Retina (tissue), 1 donor: ENCODE results near the gene RUNX3.
A peak's percentile ranks its signal among the peaks of the same experiment; 100 is the strongest.

Experiments
- DNase-seq: peaks from one replicate; pipeline ENCODE4 v3.0.0-alpha.2; 2016

Gene RUNX3

GRCh38 chr1:24927988-24928688 is 1.9 kb downstream of the RUNX3 start:
- peak; percentile 87 for DNase-seq

DNA sequence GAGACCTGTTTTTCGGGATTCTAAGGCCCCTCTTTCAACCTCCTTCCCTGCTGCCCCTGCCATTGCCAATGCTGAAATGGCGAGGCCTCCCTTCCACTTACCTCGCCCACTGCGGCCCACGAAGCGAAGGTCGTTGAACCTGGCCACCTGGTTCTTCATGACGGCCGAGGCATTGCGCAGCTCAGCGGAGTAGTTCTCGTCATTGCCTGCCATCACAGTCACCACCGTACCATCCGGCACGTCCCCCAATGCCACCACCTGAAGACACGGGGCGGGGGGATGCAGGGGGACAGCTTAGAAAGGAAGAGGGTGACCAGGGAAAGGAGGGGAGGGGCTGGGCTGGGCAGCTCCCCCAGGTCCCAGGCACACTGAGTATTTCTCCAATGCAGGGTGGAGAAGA is 2.6 kb downstream of the RUNX3 start:
- DNase-seq, result peak; percentile 39

DNA sequence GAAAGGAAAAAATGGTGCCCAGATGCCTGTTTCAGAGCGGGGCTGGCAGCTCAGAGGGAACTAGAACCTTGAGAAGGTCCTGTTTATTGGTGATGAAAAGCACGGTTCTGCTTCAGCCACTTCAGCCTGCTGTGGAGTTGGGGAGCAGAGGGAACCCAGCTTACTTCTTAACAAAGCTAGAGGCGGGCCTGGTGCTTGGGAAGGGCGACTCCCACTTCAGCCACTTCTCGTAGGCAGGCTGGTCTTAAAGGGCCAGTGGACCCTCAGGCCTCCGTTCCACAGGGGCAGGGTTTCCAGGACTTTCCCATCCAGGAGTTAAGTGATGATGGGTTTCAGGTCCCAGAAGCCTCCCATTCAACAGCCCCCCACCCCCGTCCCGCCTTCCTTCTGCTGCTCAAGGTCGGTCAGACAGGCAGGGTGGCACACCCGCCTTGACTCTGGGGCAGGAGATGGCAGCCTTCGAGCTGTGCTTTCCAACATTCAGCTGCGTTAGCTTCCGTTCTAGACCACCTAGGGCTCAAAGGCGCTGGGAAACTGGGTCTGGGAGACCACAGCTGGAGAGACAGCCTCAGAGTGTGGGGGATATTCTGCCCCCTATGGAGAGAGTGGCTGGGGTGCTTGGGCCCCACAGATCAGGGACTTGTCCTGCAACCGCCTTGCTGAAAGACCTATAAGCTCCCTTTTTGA is 3.4 kb downstream of the RUNX3 start:
- peak; percentile 70 for DNase-seq

DNA sequence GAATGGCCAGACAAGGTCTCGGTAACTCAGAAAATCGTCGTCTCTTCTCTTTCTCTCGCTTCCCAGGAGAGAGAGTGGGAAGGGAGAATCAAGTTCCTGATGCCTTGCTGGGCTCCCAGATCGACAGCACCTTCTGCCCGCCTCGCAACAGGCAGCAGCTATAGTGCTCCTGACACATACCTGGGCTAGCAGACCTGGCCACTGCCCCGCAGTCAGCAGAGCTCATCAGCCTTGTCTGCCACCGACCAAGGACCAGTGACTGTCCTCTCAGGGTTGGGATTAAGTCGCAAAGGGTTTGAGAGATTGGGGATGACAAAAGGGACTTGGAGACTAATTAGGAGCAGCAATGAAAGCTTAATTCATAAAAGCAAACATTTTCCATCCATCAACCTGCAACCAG is 4.1 kb downstream of the RUNX3 start:
- DNase-seq, result peak; percentile 43

DNA sequence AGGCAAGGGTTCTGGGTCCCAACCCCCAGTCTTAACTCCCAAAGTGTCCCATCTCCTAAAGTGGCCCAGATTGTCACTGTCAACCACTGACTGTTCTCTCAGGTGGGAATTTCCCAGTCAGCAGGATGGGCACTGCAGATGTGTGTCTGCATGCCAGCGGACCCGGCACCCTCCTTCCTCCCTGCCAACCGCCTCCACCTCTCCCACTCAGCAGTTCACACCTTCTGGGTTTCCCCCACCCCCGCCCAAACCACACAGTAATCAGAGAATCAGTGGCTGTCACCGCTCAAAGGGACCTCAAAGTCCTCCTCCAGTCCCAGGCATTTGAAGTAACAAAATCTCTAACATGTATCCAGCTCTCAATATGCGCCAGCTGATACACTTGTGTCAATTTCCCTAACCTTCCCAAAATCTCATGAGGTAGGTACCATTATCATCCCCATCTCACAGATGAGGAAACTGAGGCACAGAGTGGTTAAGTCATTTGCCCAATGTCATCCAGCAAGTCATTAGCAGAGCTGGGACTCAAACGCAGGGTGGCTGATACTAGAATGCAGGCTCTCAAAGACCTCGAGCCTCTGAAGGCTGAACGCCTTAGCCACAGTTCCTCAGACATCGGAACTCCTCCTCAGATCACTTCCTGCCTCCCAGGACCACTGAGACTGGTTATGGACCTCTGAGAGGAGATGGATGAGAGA is 4.8 kb downstream of the RUNX3 start:
- no peak for DNase-seq

DNA sequence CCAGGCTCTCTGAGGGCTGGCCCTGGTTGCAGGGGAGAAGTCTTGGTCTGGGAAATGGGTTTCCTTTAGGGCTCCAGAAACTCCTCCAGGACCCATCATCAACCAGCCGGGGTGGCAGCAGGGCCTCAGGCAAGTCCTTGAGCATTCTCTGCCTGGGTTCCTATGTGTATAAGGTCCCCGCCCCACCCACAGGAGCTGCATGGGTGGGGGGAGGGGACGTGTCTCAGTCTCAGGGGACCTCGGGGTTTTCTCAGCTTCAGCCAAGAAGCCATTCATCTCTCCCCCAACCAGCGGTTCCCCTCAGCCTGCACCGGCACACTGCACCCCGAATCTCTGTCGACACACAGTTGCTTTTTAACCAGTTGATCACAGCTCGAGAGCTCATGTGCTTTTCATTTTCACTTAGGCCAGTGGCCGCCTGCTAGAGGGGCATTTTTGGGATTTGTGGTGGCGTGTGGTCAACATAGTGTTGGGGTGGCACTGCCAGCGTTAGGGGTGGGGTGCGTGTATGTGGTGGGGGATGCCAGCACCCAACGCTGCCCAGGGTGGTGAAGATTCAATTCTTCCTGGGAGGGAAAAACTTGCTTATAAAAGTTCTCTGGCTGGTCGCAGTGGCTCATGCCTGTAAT is 6.5 kb downstream of the RUNX3 start:
- DNase-seq, result no peak

DNA sequence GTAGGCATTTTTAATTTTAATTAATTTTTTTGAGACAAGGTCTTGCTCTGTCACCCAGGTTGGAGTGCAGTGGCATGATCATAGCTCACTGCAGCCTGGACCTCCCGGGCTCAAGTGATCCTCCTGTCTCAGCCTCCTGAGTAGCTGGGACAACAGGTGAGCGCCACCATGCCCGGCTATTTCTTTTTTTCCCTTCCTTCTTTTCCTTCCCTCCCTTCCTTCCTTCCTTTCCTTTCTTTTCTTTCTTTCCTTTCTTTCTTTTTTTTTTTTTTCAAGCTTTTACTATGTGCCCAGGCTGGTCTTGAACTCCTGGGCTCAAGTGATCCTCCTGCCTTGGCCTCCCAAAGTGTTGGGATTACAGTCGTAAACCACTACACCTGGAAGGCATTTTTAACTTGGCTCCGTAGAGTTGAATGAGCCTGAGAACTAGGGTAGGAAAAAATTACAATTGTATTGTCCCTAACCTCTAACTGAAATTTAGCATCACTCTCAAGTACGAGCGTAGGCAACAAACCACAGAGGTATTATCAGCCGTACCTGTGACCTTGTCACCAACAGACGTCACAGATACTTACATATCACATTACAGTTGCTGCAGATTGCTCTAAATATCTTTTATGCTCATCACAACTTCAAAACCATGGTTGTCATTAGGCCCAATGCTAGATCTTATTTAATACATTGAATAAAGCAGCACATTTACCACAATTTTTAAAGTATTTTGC is 8.0 kb downstream of the RUNX3 start:
- DNase-seq, result no peak

DNA sequence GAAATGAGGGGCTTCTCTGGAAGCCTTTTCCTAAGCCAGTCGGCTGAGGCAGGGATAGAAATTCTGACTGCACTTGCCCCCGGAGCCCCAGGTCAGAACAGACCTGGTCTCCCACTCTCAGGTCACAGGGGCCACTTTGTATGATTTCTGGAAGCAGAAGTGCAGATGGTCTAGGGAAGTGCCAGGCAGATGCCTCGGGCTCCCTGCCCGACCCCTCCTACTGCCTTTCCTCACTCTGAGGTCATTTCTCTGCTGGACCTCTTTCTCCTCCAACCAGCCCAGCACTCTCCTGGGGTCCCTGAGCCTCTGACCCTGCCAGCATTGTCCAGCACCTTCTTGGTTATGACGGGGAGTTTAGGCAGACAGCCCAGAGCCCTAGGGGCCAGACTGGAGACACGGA is 8.7 kb downstream of the RUNX3 start:
- no peak for DNase-seq

DNA sequence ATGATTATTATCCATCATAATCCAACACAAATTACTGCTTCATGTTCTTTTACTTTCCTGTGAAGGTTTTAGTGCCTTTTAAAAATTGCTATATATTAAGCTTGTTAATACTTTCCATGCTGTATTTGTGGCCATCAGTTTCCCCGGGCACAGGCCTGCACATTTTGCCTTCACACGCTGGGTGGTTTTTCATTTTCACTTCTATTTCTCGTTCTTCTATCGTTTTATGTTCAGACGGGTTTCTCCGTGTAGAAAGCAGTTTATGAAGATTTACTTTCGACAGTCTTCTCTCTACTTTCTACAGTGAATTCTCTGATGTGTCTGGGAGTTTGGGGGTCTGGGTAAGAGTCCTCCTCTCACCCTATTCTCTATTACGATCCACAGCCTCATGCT is 9.5 kb downstream of the RUNX3 start:
- no peak for DNase-seq

DNA sequence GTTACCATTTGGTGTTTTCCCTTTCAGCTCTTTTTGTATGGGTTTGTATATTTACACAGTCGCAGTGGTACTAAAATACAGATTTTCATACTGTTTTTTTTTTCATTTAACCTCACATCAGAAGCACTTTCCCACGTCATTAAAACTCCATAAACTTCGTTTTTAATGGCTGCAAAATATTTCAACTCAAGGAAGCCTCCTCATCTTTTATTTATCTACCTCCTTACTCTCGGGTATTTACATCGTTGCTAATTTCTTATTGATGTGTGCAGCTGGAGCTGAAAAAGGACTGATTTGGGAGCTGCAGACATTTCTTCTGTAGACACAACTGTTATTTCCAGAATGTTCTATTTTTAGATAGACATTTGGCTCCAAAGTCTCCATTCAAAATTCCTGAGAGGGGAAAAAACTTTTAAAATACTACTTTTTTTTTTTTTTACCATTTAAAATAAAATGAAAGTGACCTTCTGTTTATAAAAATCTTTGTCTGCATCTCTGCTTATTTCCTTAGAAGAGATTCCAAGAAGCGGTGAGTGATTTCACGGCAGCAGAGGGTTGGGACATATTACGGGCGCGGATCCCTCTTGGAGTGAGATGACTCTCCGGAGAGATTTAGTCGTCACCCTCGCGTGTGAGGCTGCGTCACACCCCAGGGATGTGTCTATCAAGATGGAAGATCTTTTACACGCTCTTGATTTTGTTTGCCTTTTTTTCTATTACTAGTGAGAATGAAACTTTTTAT is 10.1 kb downstream of the RUNX3 start:
- DNase-seq, result no peak

DNA sequence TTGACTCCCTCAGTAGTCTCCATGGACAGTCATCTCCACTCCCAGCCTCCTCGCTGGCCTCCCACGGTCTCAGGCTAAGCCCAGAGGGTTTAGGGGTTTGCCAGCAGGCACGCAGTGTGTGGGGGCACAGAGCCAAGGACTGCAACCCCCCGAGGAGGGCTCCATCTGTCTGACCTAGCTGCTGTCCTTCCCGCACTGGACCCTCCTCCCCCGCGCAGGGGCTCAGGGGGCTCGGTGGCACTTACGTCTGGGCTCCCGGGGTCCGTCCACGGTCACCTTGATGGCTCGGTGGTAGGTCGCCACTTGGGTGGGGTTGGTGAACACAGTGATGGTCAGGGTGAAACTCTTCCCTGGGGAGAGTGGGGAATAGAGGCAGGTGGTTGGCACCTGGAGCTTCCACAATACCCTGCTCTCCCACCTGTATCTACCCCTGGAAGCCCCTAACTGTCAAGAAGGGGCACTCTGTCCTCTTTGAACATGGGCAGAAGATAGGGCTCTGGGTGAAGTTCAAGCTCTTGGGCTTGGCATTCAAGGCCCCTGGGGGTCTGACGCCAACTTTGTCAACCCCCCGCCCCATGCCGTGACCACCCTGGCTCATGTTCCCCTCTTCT is 11.0 kb downstream of the RUNX3 start:
- no peak for DNase-seq

DNA sequence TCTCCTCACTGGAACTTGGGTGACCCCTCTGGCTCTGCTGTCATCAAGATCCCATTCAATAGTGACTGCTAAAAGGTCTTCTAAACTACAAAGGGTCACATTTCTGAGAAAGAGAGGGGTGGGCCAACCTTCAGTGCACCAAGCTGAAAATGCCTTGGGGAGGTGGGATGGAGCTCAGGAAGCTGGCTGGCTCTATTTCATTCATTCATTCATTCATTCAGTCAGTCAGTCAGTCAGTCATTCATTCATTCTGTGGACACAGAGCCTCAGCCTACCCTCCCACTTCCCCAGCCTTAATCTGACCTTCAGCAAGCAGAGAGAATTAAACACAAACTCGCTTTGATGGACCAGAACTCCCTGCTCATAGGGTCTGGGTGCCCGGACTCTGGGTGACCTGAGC is 11.7 kb downstream of the RUNX3 start:
- DNase-seq, result no peak

GRCh38 chr1:24917327-24918074 is 12.6 kb downstream of the RUNX3 start:
- no peak for DNase-seq

DNA sequence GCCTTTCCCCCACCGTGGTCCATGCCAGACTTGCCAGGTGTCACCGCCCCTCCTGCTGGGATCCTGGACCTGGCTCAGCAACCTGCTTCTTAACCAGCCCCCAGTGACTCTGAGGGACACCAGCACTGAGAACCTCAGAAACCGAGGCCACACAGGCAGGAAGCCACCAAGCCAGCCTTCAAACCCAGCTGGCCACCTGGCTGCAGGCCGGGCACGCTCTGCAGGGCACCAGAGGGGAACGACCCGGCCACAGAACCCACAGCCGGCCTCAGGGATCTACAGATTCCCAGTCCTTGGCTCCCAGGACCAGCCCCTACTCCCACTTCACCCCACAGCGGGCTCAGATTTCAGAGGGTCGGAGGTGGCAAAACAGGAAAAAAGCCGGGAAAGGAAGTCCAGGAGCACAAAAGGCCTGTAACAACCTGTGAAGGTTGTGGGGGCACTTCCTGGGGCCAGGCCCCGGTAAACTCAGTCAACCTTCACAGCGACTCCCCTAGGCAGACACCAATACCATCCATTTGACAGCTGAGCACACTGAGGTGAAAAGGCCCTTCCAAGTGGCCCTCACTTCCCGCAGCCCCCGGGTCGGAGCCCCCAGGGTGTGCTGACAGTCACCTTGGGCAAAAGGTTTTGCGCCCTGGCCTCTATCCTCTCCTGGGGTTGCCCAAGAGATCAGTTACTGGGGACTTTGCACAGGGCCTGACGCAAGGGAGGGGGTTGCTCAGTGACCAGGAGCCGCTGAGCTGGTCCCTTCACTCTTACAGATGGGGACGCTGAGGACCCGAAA is 14.1 kb downstream of the RUNX3 start:
- no peak for DNase-seq

- peak; percentile 66 for DNase-seq
Observed at GRCh38 chr1:24914226-24915069, 15.6 kb downstream of the RUNX3 start.

GRCh38 chr1:24913616-24914225 is 16.4 kb downstream of the RUNX3 start:
- no peak for DNase-seq

GRCh38 chr1:24913274-24913604 is 16.8 kb downstream of the RUNX3 start:
- no peak for DNase-seq

- DNase-seq, result no peak
Observed at GRCh38 chr1:24912376-24913273, 17.5 kb downstream of the RUNX3 start.
